SU-DHL-6 (cell line): ENCODE data around the gene RIMBP2.

Source experiments
- EZH2phosphoT487 ChIP-seq: fragments of 200-600 bp; sonication (generic), shearing (Covaris generic); conservative IDR thresholded peaks from 2 replicates; pipeline ENCODE4 v1.6.1; 2018; ENCODE audit warnings: mild to moderate bottlenecking, antibody characterized with exemption, low read length, moderate library complexity, mixed read lengths
- TF ChIP-seq, protein P1 (sequence below): fragments of 200-600 bp; sonication (generic); IDR thresholded peaks from one replicate; pipeline ENCODE4 v1.5.1; 2017; ENCODE audit warnings: antibody characterized with exemption, mild to moderate bottlenecking, low read length, moderate library complexity; ENCODE audit not compliant: insufficient read depth, poor library complexity, severe bottlenecking

DNA sequence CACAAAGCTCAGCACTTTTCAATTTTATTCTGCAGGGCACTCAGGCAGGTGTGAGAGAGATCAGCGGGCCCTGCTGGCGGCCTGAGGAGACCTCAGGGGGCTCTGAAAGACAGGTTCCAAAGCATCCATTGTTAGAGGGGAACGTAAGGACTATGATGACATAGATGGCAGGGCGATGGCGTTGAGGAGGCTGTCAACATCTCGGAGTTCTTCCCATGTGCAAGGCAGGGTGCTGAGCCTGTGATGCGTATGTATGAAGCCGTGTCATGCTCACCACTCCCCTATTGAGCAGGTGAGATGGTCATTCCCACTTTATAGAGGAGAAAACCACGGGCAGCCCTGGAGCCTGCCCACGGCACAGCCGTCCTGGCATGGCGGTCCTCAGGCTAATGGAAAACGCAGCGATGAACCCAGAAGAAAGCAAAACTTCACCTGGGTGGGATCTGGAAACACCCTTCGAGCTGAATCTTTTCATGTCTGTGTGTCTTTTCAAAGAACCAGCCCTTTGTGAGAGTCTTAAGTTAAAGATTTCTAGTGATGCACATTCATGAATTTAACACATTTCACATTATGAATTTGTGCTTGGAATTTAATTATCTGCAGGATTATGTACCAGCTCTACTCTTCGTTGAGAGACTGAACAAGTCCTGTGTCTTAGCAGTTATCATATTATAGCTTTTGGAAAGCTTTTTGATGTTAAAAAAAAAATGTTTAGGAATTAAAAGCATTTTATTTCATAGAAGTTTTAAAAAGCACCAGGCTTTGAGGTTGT, 64.7 kb downstream of the RIMBP2 start:
- TF ChIP-seq, protein P1, sequence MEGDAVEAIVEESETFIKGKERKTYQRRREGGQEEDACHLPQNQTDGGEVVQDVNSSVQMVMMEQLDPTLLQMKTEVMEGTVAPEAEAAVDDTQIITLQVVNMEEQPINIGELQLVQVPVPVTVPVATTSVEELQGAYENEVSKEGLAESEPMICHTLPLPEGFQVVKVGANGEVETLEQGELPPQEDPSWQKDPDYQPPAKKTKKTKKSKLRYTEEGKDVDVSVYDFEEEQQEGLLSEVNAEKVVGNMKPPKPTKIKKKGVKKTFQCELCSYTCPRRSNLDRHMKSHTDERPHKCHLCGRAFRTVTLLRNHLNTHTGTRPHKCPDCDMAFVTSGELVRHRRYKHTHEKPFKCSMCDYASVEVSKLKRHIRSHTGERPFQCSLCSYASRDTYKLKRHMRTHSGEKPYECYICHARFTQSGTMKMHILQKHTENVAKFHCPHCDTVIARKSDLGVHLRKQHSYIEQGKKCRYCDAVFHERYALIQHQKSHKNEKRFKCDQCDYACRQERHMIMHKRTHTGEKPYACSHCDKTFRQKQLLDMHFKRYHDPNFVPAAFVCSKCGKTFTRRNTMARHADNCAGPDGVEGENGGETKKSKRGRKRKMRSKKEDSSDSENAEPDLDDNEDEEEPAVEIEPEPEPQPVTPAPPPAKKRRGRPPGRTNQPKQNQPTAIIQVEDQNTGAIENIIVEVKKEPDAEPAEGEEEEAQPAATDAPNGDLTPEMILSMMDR, result no peak
- no peak for TF ChIP-seq EZH2phosphoT487
